ENCODE results near the gene UBE2Z. TPM values are rescaled to one million over a fixed set of nuclear protein-coding genes. Genes with fewer than 3 reads are reported as not detected.

The UBE2Z gene
- total RNA-seq, 1 donor from 2014 or later = 65.0 TPM

GRCh38 chr17:48878920-48879898, 29.0 kb upstream of the UBE2Z start:
- Histone ChIP-seq H3K27ac (no peak overlapping the region), H3K4me1 (peaks cover 7% of the 10 kb centered on the region), H3K9me3 (no peaks in the 10 kb centered on the region), H3K36me3 (no peaks in the 10 kb centered on the region), H3K27me3 (ENCODE audit: low read depth) (no peaks in the 10 kb centered on the region), H3K4me3 (no peak overlapping the region)
- peak; percentile 93 for TF ChIP-seq CTCF (IDR thresholded peaks at IDR 0.05)
- peak; percentile 89 to 92 for ATAC-seq
- intact Hi-C loops (cut with DNase I) = loop anchor here (5.0 kb wide), 1 partner anchor 62 kb away; the partner anchor contains the start of gene TTLL6
- no peak for DNase-seq

GRCh38 chr17:48882272-48882671, 25.9 kb upstream of the UBE2Z start:
- Histone ChIP-seq H3K36me3 (no peaks in the 10 kb centered on the region), H3K27me3 (ENCODE audit: low read depth) (no peaks in the 10 kb centered on the region), H3K27ac (no peak overlapping the region), H3K4me3 (no peak overlapping the region), H3K9me3 (no peaks in the 10 kb centered on the region), H3K4me1 (peaks cover 14% of the 10 kb centered on the region)
- intact Hi-C loops (cut with DNase I) = no loop called here
- TF ChIP-seq CTCF (IDR thresholded peaks at IDR 0.05) = no peak
- ATAC-seq = no peak
- DNase-seq = no peak

GRCh38 chr17:48883171-48883570, 25.0 kb upstream of the UBE2Z start:
- Histone ChIP-seq H3K9me3 (no peaks in the 10 kb centered on the region), H3K36me3 (no peaks in the 10 kb centered on the region), H3K27ac (no peak overlapping the region), H3K4me1 (peaks cover 13% of the 10 kb centered on the region), H3K27me3 (ENCODE audit: low read depth) (no peaks in the 10 kb centered on the region), H3K4me3 (no peak overlapping the region)
- intact Hi-C loops (cut with DNase I) = no loop called here
- ATAC-seq (no peak), DNase-seq (no peak)
- no peak for TF ChIP-seq CTCF (IDR thresholded peaks at IDR 0.05)

- intact Hi-C loops (cut with DNase I) = no loop called here
- no peak for TF ChIP-seq CTCF (IDR thresholded peaks at IDR 0.05)
- H3K36me3 ChIP-seq = peaks cover 7% of the 10 kb centered on the region
- DNase-seq (no peak), ATAC-seq (no peak)
- H3K4me3 ChIP-seq = no peak overlapping the region
- peaks cover 18% of the 10 kb centered on the region for H3K4me1 ChIP-seq
- no peaks in the 10 kb centered on the region for H3K27me3 ChIP-seq (ENCODE audit: low read depth)
- no peaks in the 10 kb centered on the region for H3K9me3 ChIP-seq
- no peak overlapping the region for H3K27ac ChIP-seq
These were observed 18.1 kb upstream of the UBE2Z start for GRCh38 chr17:48890086-48890485.

GRCh38 chr17:48892940-48893645, 15.1 kb upstream of the UBE2Z start:
- intact Hi-C loops (cut with DNase I) = no loop called here
- Histone ChIP-seq H3K4me1 (peaks cover 18% of the 10 kb centered on the region), H3K27ac (peak overlapping the region; percentile 67), H3K4me3 (peak overlapping the region; percentile 76), H3K36me3 (peaks cover 35% of the 10 kb centered on the region), H3K9me3 (no peaks in the 10 kb centered on the region), H3K27me3 (ENCODE audit: low read depth) (no peaks in the 10 kb centered on the region)
- no peak for TF ChIP-seq CTCF (IDR thresholded peaks at IDR 0.05)
- DNase-seq = no peak
- no peak for ATAC-seq
